ENCODE measurements around the gene PROC.

DNA sequence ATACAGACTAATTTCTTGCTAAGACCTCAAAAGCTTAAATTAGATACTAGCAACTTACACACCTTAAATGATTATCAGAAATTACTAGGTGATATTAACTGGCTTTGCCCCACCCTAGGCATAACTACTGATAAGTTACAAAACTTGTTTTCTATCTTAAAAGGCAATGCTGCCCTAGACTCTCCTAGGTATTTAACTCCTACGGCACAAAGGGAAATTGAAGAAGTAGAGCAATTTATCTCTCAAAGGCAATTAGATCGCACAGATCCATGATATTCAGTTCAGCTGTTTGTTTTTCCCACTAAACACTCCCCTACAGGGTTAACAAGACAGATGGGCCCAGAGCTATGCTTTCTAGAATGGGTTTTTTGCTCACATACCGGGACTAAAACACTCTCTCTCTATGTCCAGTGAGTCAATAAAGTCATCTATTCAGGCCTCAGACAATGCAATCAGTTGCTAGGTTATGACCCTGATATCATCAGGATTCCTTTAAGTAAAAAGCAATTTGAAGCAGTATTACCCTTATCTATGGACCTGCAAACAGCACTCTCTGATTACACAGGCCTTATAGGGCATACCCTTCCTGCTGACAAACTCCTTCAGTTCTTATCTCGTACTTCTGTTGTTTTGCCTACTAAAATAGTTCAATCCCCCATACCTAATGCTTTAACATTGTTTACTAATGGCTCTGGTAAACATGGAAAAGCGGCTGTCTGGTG lies 44.7 kb upstream of the PROC start:
- TF ChIP-seq POLR2A (IDR thresholded peaks at IDR 0.05; ENCODE audit: low read length) (no peak), GATA1 (IDR thresholded peaks at IDR 0.05; ENCODE audit: low read depth, low read length) (no peak)

Data from erythroblast (primary cell).